ENCODE results near the gene ZCCHC9.
"Not testable (repeated sequence)": the region's sequence is repeated elsewhere in the genome, so short reads cannot be mapped to it uniquely, and the experiment has no call there.

Gene ZCCHC9

DNA sequence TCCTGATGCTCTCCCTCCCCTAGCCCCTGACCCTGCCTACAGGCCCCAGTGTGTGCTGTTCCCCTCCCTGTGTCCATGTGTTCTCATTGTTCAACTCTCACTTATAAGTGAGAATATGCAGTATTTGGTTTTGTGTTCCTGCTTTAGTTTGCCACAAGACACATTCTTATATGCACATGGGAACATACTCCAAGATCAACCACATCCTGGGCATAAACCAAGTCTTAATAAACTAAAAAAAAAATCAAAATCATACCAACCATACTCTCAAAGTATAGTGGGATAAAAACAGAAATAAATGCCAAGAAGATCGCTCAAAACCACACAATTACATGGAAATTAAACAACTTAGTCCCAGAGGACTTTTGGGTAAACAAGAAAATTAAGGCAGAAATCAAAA, 11.2 kb upstream of the ZCCHC9 start:
- no peak for DNase-seq (ENCODE audit: low read depth)
- TF ChIP-seq, protein P1, sequence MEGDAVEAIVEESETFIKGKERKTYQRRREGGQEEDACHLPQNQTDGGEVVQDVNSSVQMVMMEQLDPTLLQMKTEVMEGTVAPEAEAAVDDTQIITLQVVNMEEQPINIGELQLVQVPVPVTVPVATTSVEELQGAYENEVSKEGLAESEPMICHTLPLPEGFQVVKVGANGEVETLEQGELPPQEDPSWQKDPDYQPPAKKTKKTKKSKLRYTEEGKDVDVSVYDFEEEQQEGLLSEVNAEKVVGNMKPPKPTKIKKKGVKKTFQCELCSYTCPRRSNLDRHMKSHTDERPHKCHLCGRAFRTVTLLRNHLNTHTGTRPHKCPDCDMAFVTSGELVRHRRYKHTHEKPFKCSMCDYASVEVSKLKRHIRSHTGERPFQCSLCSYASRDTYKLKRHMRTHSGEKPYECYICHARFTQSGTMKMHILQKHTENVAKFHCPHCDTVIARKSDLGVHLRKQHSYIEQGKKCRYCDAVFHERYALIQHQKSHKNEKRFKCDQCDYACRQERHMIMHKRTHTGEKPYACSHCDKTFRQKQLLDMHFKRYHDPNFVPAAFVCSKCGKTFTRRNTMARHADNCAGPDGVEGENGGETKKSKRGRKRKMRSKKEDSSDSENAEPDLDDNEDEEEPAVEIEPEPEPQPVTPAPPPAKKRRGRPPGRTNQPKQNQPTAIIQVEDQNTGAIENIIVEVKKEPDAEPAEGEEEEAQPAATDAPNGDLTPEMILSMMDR (IDR thresholded peaks at IDR 0.05; ENCODE audit: low read length, missing control alignments) = no peak
- no peak overlapping the region for H3K4me3 ChIP-seq (replicated peaks; ENCODE audit: low read depth, low read length)

DNA sequence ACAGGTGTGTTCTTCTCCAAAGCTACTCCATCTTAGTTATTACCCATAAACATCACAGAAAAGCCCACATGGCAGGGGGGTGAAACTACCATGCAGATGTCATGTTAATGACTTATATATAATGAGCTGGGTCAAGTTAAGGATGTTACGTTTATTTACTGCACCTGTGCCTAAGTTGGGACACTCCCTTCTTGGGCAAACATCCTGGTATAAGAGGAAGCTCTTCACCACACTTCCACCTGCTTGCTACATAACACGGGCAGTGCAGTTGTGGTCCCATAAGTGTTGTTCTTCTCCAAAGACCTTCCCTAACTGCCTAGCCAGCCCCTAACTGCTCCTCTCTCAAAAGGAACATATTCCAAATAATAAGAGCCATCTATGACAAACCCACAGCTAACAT, 9.3 kb upstream of the ZCCHC9 start:
- H3K4me3 ChIP-seq (replicated peaks; ENCODE audit: low read depth, low read length) = no peak overlapping the region
- DNase-seq (ENCODE audit: low read depth) = no peak
- TF ChIP-seq, protein P1 (IDR thresholded peaks at IDR 0.05; ENCODE audit: low read length, missing control alignments) = no peak

DNA sequence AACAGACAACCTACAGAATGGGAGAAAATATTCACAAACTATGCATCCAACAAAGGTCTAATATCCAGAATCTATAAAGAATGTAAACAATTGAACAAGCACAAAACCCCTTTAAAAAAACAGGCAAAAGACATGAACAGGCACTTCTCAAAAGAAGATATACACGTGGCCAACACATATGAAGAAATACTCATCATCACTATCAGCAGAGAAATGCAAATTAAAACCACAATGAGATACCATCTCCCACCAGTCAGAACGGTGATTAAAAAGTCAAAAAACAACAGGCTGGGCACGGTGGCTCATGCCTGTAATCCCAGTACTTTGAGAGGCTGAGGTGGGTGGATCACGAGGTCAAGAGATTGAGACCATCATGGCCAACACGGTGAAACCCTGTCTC, 7.4 kb upstream of the ZCCHC9 start:
- not testable (repeated sequence) for DNase-seq (ENCODE audit: low read depth); H3K4me3 ChIP-seq (replicated peaks; ENCODE audit: low read depth, low read length)

DNA sequence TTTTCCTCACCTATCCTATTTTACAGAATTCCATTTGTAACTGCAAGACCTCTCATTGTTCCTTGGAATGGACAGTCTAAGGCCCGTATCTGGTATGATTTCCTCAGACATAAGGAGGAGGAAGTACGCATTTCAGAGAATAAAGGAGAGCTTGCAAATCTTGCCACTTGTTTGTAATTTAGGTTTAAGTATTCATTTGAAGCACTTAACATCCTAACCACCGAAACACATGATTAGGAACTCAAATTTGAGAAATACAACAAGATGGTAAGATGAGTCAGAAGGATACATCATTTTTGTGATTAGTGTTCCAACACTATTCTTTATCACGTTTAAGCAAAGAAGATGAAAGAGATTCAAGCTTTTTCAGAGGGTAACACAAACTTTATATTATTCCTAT, 3.9 kb upstream of the ZCCHC9 start:
- DNase-seq (ENCODE audit: low read depth) = no peak
- TF ChIP-seq, protein P1 (IDR thresholded peaks at IDR 0.05; ENCODE audit: low read length, missing control alignments) = no peak
- H3K4me3 ChIP-seq (replicated peaks; ENCODE audit: low read depth, low read length) = no peak overlapping the region

DNA sequence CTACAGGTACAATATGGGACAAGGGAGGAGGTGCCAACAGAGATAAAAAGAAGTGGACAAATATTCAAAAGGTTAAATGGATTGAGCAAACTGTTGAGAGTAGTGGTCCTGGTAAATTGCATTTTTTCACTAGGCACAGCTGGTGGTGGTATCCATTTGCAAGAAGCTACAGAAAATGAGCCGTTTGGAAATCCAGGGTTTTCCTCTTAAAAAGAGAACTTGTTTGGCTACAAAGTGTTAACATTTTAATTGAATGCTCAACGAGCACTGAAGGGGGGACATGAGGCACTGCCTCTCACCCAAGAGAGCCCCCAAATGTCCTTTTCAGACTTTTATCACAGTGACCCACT, 491 bp upstream of the ZCCHC9 start:
- no peak for DNase-seq (ENCODE audit: low read depth)
- TF ChIP-seq, protein P1 (IDR thresholded peaks at IDR 0.05; ENCODE audit: low read length, missing control alignments) = no peak

DNA sequence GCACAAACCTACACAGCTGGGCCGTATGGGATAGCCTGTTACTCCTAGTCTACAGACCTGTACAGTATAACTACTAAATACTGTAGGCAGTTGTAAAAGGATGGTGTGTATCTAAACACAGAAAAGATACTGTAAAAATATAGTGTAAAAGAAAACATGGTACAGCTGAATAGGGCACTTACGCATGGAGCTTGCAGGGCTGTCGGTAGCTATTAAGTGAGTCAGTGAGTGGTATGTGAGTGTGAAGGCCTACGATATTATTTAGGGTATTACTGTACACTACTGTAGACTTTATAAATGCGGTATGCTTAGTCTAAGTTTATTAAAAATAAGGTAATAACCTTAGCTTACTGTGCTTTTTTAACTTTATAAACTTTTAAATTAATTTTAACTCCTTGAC, 1.2 kb downstream of the ZCCHC9 start:
- TF ChIP-seq, protein P1 (IDR thresholded peaks at IDR 0.05; ENCODE audit: low read length, missing control alignments) = no peak
- peak overlapping the region; percentile 94 for H3K4me3 ChIP-seq (replicated peaks; ENCODE audit: low read depth, low read length)
- no peak for DNase-seq (ENCODE audit: low read depth)

More for the DNA sequence above, 491 bp upstream of the ZCCHC9 start:
- peak overlapping the region; percentile 94 for H3K4me3 ChIP-seq (replicated peaks; ENCODE audit: low read depth, low read length)

DNA sequence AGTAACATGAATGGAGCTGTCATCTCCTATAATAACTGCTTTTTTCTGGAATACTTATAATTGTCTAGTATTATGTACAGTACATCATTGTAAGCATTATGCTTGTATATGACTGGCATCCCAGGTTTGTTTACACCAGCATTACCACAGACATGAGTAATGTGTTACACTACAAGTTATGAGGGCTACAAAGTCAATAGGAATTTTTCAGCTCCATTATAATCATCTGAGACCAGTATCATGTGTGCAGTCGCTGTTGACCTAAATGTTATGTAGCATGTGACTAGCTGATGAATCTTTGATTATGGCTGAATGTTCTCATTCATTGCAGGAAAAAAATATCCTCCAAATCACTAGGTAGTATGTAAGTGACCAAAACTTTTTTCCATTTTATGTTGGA, 2.2 kb downstream of the ZCCHC9 start:
- H3K4me3 ChIP-seq (replicated peaks; ENCODE audit: low read depth, low read length) = no peak overlapping the region
- TF ChIP-seq, protein P1 (IDR thresholded peaks at IDR 0.05; ENCODE audit: low read length, missing control alignments) = no peak
- DNase-seq (ENCODE audit: low read depth) = peak; percentile 35

DNA sequence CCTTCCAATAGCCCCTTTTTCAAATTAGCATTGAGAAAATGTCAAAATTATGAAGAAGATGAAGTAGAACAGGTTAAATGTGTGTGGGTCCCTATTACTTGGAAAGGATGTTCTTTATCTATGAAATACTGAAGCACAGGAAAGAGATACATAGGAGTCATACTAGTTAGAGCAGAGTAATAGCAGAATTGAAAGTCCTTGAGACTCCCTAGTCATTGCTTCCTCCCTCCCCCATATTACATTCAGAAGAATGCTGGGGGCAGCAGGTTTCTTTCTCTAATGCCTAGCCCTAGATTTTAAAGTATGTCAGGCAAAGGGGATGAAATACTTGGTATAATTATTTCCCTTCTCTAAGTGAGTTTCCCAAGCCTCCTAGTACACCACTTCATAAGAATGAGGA, 4.4 kb downstream of the ZCCHC9 start:
- no peak overlapping the region for H3K4me3 ChIP-seq (replicated peaks; ENCODE audit: low read depth, low read length)
- DNase-seq (ENCODE audit: low read depth) = no peak
- TF ChIP-seq, protein P1 (IDR thresholded peaks at IDR 0.05; ENCODE audit: low read length, missing control alignments) = no peak

Measured in fibroblast of pulmonary artery (primary cell).